Measurements from ENCODE around the gene NKIRAS1.

- no peak for TF ChIP-seq CTCF (IDR thresholded peaks at IDR 0.05)
- TF ChIP-seq POLR2A (IDR thresholded peaks at IDR 0.05) = peak; percentile 74
Measured at GRCh38 chr3:23915537-23916108, 1.2 kb downstream of the NKIRAS1 start.
